HEK293 (cell line): ENCODE results near the gene MED29.

Experiments used
- CTCF ChIA-PET: fragments of 350-600 bp; formaldehyde crosslinking; extraction: SDS; loops from one replicate; lab custom pipeline; 2021; ENCODE audit warnings: antibody characterized with exemption; lab: Yijun Ruan, JAX
- POLR2A ChIA-PET: fragments of 300-600 bp; formaldehyde crosslinking; extraction: SDS; loops from one replicate; lab custom pipeline; 2020; ENCODE audit warnings: antibody characterized with exemption, inconsistent platforms; lab: Yijun Ruan, JAX
- H3K27ac ChIP-seq: fragments of 200-500 bp; sonication (Bioruptor generic); 2 replicates; pipeline ENCODE4 v1.5.1; 2014; ENCODE audit warnings: low read depth, low read length, control low read depth, inconsistent platforms; ENCODE audit errors: extremely low read depth
- H3K36me3 ChIP-seq, 2 experiments: fragments of 200-500 bp in 1 of 2; sonication (Bioruptor generic) in 1 of 2; 1 replicate in 1 of 2; 2 replicates in 1 of 2; pipeline ENCODE4 v1.5.1; 2014 to 2017; ENCODE audit warnings: inconsistent platforms in 2 of 2, low read length in 2 of 2; ENCODE audit not compliant: control insufficient read depth in 2 of 2, insufficient read depth in 1 of 2
- H3K4me1 ChIP-seq: fragments of 200-500 bp; sonication (Bioruptor generic); 2 replicates; pipeline ENCODE4 v1.5.1; 2014; ENCODE audit warnings: mild to moderate bottlenecking, low read length, inconsistent platforms; ENCODE audit not compliant: control insufficient read depth, insufficient read depth
- H3K4me3 ChIP-seq: 2 replicates; pipeline ENCODE4 v1.5.1; 2011; ENCODE audit warnings: low read depth, mild to moderate bottlenecking, control low read depth, low read length, moderate library complexity
- H3K9me3 ChIP-seq: fragments of 200-500 bp; sonication (Bioruptor generic); 2 replicates; pipeline ENCODE4 v1.5.1; 2014; ENCODE audit warnings: low read depth, low read length, inconsistent platforms; ENCODE audit not compliant: control insufficient read depth, insufficient read depth
- EGR2 ChIP-seq: fragments of 450-650 bp; formaldehyde crosslinking; IDR thresholded peaks from 2 replicates; pipeline ENCODE4 v1.5.1; 2016; ENCODE audit warnings: low read depth, missing biosample characterization, missing genetic modification characterization
- GLIS2 ChIP-seq: fragments of 450-650 bp; formaldehyde crosslinking; IDR thresholded peaks from 2 replicates; pipeline ENCODE4 v1.5.1; 2016; ENCODE audit warnings: missing biosample characterization, missing genetic modification characterization
- IKZF3 ChIP-seq: fragments of 450-650 bp; IDR thresholded peaks from 2 replicates; pipeline ENCODE4 v1.5.0; 2018; ENCODE audit warnings: missing biosample characterization, mild to moderate bottlenecking, missing genetic modification characterization, moderate library complexity
- KLF16 ChIP-seq: fragments of 450-650 bp; formaldehyde crosslinking; IDR thresholded peaks from 2 replicates; pipeline ENCODE4 v1.5.1; 2017; ENCODE audit warnings: missing biosample characterization, missing genetic modification characterization
- SALL2 ChIP-seq: fragments of 450-650 bp; formaldehyde crosslinking; IDR thresholded peaks from 2 replicates; pipeline ENCODE4 v1.5.0; 2017; ENCODE audit warnings: missing biosample characterization, mild to moderate bottlenecking, missing genetic modification characterization, borderline replicate concordance
- WT1 ChIP-seq: fragments of 450-650 bp; formaldehyde crosslinking; IDR thresholded peaks from 2 replicates; pipeline ENCODE4 v1.5.1; 2016; ENCODE audit warnings: missing biosample characterization, missing genetic modification characterization
- YY2 ChIP-seq: fragments of 450-650 bp; formaldehyde crosslinking; IDR thresholded peaks from 2 replicates; pipeline ENCODE4 v1.5.1; 2016; ENCODE audit warnings: missing biosample characterization, missing genetic modification characterization
- ZBTB17 ChIP-seq: fragments of 450-650 bp; formaldehyde crosslinking; IDR thresholded peaks from 2 replicates; pipeline ENCODE4 v1.5.1; 2016; ENCODE audit warnings: missing biosample characterization, missing genetic modification characterization
- ZBTB20 ChIP-seq: fragments of 450-650 bp; formaldehyde crosslinking; IDR thresholded peaks from 2 replicates; pipeline ENCODE4 v1.5.1; 2016; ENCODE audit warnings: missing biosample characterization, missing genetic modification characterization
- ZBTB48 ChIP-seq: fragments of 450-650 bp; formaldehyde crosslinking; IDR thresholded peaks from 2 replicates; pipeline ENCODE4 v1.5.1; 2016; ENCODE audit warnings: missing biosample characterization, missing genetic modification characterization
- ZFHX2 ChIP-seq: fragments of 450-650 bp; formaldehyde crosslinking; conservative IDR thresholded peaks from 2 replicates; pipeline ENCODE4 v1.5.1; 2016; ENCODE audit warnings: missing biosample characterization, missing genetic modification characterization
- ZFP37 ChIP-seq: fragments of 450-650 bp; formaldehyde crosslinking; IDR thresholded peaks from 2 replicates; pipeline ENCODE4 v1.5.1; 2016; ENCODE audit warnings: missing biosample characterization, missing genetic modification characterization
- ZNF132 ChIP-seq: fragments of 450-650 bp; formaldehyde crosslinking; IDR thresholded peaks from 2 replicates; pipeline ENCODE4 v1.5.1; 2017; ENCODE audit warnings: missing biosample characterization, missing genetic modification characterization, borderline replicate concordance
- ZNF169 ChIP-seq: fragments of 450-650 bp; formaldehyde crosslinking; IDR thresholded peaks from 2 replicates; pipeline ENCODE4 v1.5.1; 2016; ENCODE audit warnings: missing biosample characterization, missing genetic modification characterization
- ZNF175 ChIP-seq: fragments of 450-650 bp; formaldehyde crosslinking; IDR thresholded peaks from 2 replicates; pipeline ENCODE4 v1.5.1; 2016; ENCODE audit warnings: missing biosample characterization, missing genetic modification characterization
- ZNF280C ChIP-seq: fragments of 450-650 bp; formaldehyde crosslinking; IDR thresholded peaks from 2 replicates; pipeline ENCODE4 v1.5.1; 2016; ENCODE audit warnings: missing biosample characterization, missing genetic modification characterization
- ZNF292 ChIP-seq: fragments of 450-650 bp; formaldehyde crosslinking; IDR thresholded peaks from 2 replicates; pipeline ENCODE4 v1.5.1; 2016; ENCODE audit warnings: low read depth, missing biosample characterization, missing genetic modification characterization, borderline replicate concordance
- ZNF366 ChIP-seq: fragments of 450-650 bp; formaldehyde crosslinking; conservative IDR thresholded peaks from 2 replicates; pipeline ENCODE4 v1.5.1; 2016; ENCODE audit warnings: missing biosample characterization, missing genetic modification characterization
- ZNF521 ChIP-seq: fragments of 450-650 bp; formaldehyde crosslinking; IDR thresholded peaks from 2 replicates; pipeline ENCODE4 v1.5.1; 2017; ENCODE audit warnings: missing biosample characterization, mild to moderate bottlenecking, missing genetic modification characterization
- ZNF544 ChIP-seq: fragments of 450-650 bp; formaldehyde crosslinking; IDR thresholded peaks from 2 replicates; pipeline ENCODE4 v1.5.0; 2017; ENCODE audit warnings: missing biosample characterization, missing genetic modification characterization
- ZNF548 ChIP-seq: fragments of 450-650 bp; formaldehyde crosslinking; IDR thresholded peaks from 2 replicates; pipeline ENCODE4 v1.5.1; 2016; ENCODE audit warnings: missing biosample characterization, missing genetic modification characterization
- ZNF600 ChIP-seq: fragments of 450-650 bp; formaldehyde crosslinking; IDR thresholded peaks from 2 replicates; pipeline ENCODE4 v1.5.1; 2016; ENCODE audit warnings: missing biosample characterization, missing genetic modification characterization
- ZNF626 ChIP-seq: fragments of 450-650 bp; sonication (Bioruptor Pico); formaldehyde crosslinking; IDR thresholded peaks from 2 replicates; pipeline ENCODE4 v1.5.1; 2018; ENCODE audit warnings: missing biosample characterization, missing genetic modification characterization, inconsistent platforms
- ZNF677 ChIP-seq: fragments of 450-650 bp; IDR thresholded peaks from 2 replicates; pipeline ENCODE4 v1.5.0; 2018; ENCODE audit warnings: missing biosample characterization, mild to moderate bottlenecking, missing genetic modification characterization, moderate library complexity
- ZNF701 ChIP-seq: fragments of 450-650 bp; formaldehyde crosslinking; IDR thresholded peaks from 2 replicates; pipeline ENCODE4 v1.5.1; 2016; ENCODE audit warnings: missing biosample characterization, missing genetic modification characterization

Gene MED29

GRCh38 chr19:39422020-39422419, 30.8 kb downstream of the MED29 start:
- POLR2A ChIA-PET = interaction anchor here (2.3 to 13.3 kb wide), 3 partner anchors 10 to 14 kb away, joined by 5 to 255 read pairs (median 19); partner anchors contain the start of genes PLEKHG2 and RPS16
- Histone ChIP-seq H3K4me3 (no peak overlapping the region), H3K4me1 (no peaks in the 10 kb centered on the region)
- TF ChIP-seq ZNF701 (tag by site-specific recombination) (no peak), GLIS2 (tag by site-specific recombination) (peak; percentile 63; the same call in 1 of the 2 replicates)
- TF ChIP-seq, all 188 proteins: peak for 1
- H3K36me3 ChIP-seq = peaks cover 69 to 75% of the 10 kb centered on the region in 2 experiments
- CTCF ChIA-PET = interaction anchor here (0.6 to 1.3 kb wide), 5 partner anchors 19 to 819 kb away, joined by 3 to 5 read pairs (median 4); no protein-coding TSS in a partner anchor
- H3K27ac ChIP-seq = no peak overlapping the region
- no peaks in the 10 kb centered on the region for H3K9me3 ChIP-seq

GRCh38 chr19:39423258-39424086, 32.3 kb downstream of the MED29 start:
- TF ChIP-seq ZNF548 (tag by site-specific recombination) = no peak
- TF ChIP-seq ZNF600 (tag by site-specific recombination) = peak; percentile 76
- no peak for TF ChIP-seq ZFP37
- peak; percentile 7; the same call in 1 of the 2 replicates for TF ChIP-seq IKZF3
- no peak for TF ChIP-seq KLF16 (tag by site-specific recombination)
- POLR2A ChIA-PET = interaction anchor here (0.6 to 13.3 kb wide), 3 partner anchors 10 to 17 kb away, joined by 3 to 255 read pairs (median 11); partner anchors contain the start of gene RPS16
- Histone ChIP-seq H3K4me1 (no peaks in the 10 kb centered on the region; the same call in 1 of the 2 replicates), H3K9me3 (no peaks in the 10 kb centered on the region), H3K36me3 (peaks cover 58 to 62% of the 10 kb centered on the region in 2 experiments), H3K4me3 (no peak overlapping the region), H3K27ac (peak overlapping the region; percentile 47; the same call in 1 of the 2 replicates)
- CTCF ChIA-PET = interaction anchor here (0.6 to 1.2 kb wide), 5 partner anchors 9 to 313 kb away, joined by 3 to 5 read pairs (median 3); no protein-coding TSS in a partner anchor

- H3K9me3 ChIP-seq = no peaks in the 10 kb centered on the region
- ChIA-PET POLR2A (interaction anchor here (1.2 to 13.3 kb wide), 2 partner anchors 11 kb away, joined by 3 to 255 read pairs; partner anchors contain the start of gene RPS16), CTCF (interaction anchor here (1.2 kb wide), 2 partner anchors 12 to 315 kb away, joined by 3 to 4 read pairs; partner anchors contain the start of gene PLEKHG2)
- TF ChIP-seq ZNF677 = no peak
- no peak for TF ChIP-seq YY2 (tag by site-specific recombination)
- TF ChIP-seq ZFHX2 (tag by site-specific recombination) = peak; percentile 63
- peak; percentile 70 for TF ChIP-seq EGR2 (tag by site-specific recombination)
- no peak for TF ChIP-seq ZBTB17 (tag by site-specific recombination)
- no peak for TF ChIP-seq ZNF544
- no peak overlapping the region for H3K27ac ChIP-seq
- no peaks in the 10 kb centered on the region; the same call in 1 of the 2 replicates for H3K4me1 ChIP-seq
- H3K36me3 ChIP-seq = peaks cover 44 to 54% of the 10 kb centered on the region in 2 experiments
- no peak overlapping the region for H3K4me3 ChIP-seq
Observed at GRCh38 chr19:39424934-39425333, 33.8 kb downstream of the MED29 start.

- no peak overlapping the region for H3K27ac ChIP-seq
- ChIA-PET POLR2A (interaction anchor here (0.6 to 13.3 kb wide), 3 partner anchors 10 to 34 kb away, joined by 4 to 255 read pairs (median 16); partner anchors contain the start of genes MED29, PAF1 and RPS16), CTCF (interaction anchor here (0.5 to 1.4 kb wide), 4 partner anchors 8 to 49 kb away, joined by 3 to 7 read pairs (median 4); no protein-coding TSS in a partner anchor)
- peaks cover under 1% of the 10 kb centered on the region for H3K4me1 ChIP-seq
- H3K9me3 ChIP-seq = no peaks in the 10 kb centered on the region
- H3K36me3 ChIP-seq = peaks cover 36 to 46% of the 10 kb centered on the region in 2 experiments
- H3K4me3 ChIP-seq = no peak overlapping the region
- TF ChIP-seq ZNF132 (no peak), ZNF175 (tag by site-specific recombination) (no peak; the same call in 1 of the 2 replicates), ZNF292 (tag by site-specific recombination) (no peak), ZBTB20 (tag by site-specific recombination) (peak; percentile 45), ZNF366 (tag by site-specific recombination) (peak; percentile 99), ZNF521 (no peak), ZBTB17 (tag by site-specific recombination) (peak; percentile 96), WT1 (tag by site-specific recombination) (no peak), ZBTB48 (tag by site-specific recombination) (0 out of 2 replicates have a peak, but pooled peaks have one; percentile 39), ZNF280C (tag by site-specific recombination) (no peak), ZNF169 (no peak), ZNF626 (tag by site-specific recombination) (no peak), ZNF600 (tag by site-specific recombination) (0 out of 2 replicates have a peak, but pooled peaks have one; percentile 13), SALL2 (tag by site-specific recombination) (peak; percentile 53; the same call in 1 of the 2 replicates)
Observed at GRCh38 chr19:39425744-39426143, 34.6 kb downstream of the MED29 start.
